B cell (primary cell): ENCODE data around the gene KIF18A.

Experiments
- CTCF ChIP-seq: fragments of 200-600 bp; IDR thresholded peaks from one replicate; pipeline ENCODE4 v1.8.0; 2022; ENCODE audit warnings: antibody characterized with exemption, mild to moderate bottlenecking
- EZH2 ChIP-seq: IDR thresholded peaks from 2 replicates; pipeline ENCODE4 v1.6.1; 2012; ENCODE audit warnings: borderline replicate concordance, low read depth, mild to moderate bottlenecking, moderate library complexity, low read length; ENCODE audit not compliant: insufficient read depth, poor library complexity, severe bottlenecking

- no peak for TF ChIP-seq CTCF
- TF ChIP-seq EZH2: no peak
Observed at GRCh38 chr11:28153586-28153985, 45.6 kb upstream of the KIF18A start.
